ENCODE measurements around the gene PLXNA4.

GRCh38 chr7:132121987-132122386 is 454.3 kb downstream of the PLXNA4 start:
- TF ChIP-seq CTCF (IDR thresholded peaks at IDR 0.05 in 2 of 3, conservative IDR thresholded peaks at IDR 0.05 in 1 of 3; ENCODE audit: borderline replicate concordance in 1 of 3, insufficient read depth in 1 of 3, low read depth in 2 of 3, low read length in 2 of 3) (no peak), REST (IDR thresholded peaks at IDR 0.05; ENCODE audit: low read depth) (no peak), POLR2AphosphoS5 (IDR thresholded peaks at IDR 0.05; ENCODE audit: low read depth, low read length) (no peak), POLR2A (IDR thresholded peaks at IDR 0.05; ENCODE audit: borderline replicate concordance, extremely low read depth, insufficient read depth, insufficient read length) (no peak), MAX (IDR thresholded peaks at IDR 0.05) (no peak), ZBTB33 (IDR thresholded peaks at IDR 0.05; ENCODE audit: extremely low read depth, insufficient replicate concordance, low read length) (no peak), JUND (IDR thresholded peaks at IDR 0.05) (no peak), ZNF274 (IDR thresholded peaks at IDR 0.05; ENCODE audit: low read depth, low read length) (no peak), ZFX (IDR thresholded peaks at IDR 0.05) (no peak), EZH2 (IDR thresholded peaks at IDR 0.05) (no peak), EZH2phosphoT487 (IDR thresholded peaks at IDR 0.05; ENCODE audit: borderline replicate concordance) (no peak), RAD21 (IDR thresholded peaks at IDR 0.05; ENCODE audit: low read depth) (no peak), SP1 (IDR thresholded peaks at IDR 0.05; ENCODE audit: low read depth) (no peak)
